ENCODE measurements around the gene SDR42E2. TPM values are rescaled to one million over a fixed set of nuclear protein-coding genes. Genes with fewer than 3 reads are reported as not detected.

SDR42E2 gene
- total and polyA plus RNA-seq, 4 donors, result 0.07 TPM; not detected in 3

- H3K36me3 ChIP-seq (ENCODE audit: control insufficient read depth in 4 of 4, insufficient read depth in 3 of 4, low read depth in 1 of 4, low read length in 3 of 4), result no peaks in the 10 kb centered on the region
- H3K9ac ChIP-seq (ENCODE audit: low read depth in 1 of 2, low read length in 2 of 2), result peak overlapping the region; percentile 90 to 91
- H3K27ac ChIP-seq (ENCODE audit: low read depth in 1 of 2, low read length in 2 of 2), result peak overlapping the region; percentile 97 to 99
- H3K4me1 ChIP-seq (ENCODE audit: control insufficient read depth in 4 of 4, insufficient read depth in 4 of 4, low read length in 3 of 4), result peaks cover 2 to 43% (median 32%) of the 10 kb centered on the region in 4 donors
- 16% methylated on average over 9 of the region's 9 CpGs for WGBS
- peak overlapping the region; percentile 41 to 63 (median 42) for H3K4me3 ChIP-seq (ENCODE audit: low read depth in 1 of 3, low read length in 3 of 3)
- H3K27me3 ChIP-seq (ENCODE audit: control insufficient read depth in 4 of 4, insufficient read depth in 4 of 4, low read length in 3 of 4), result no peaks in the 10 kb centered on the region
- H3K9me3 ChIP-seq (ENCODE audit: control insufficient read depth in 4 of 4, low read length in 3 of 4), result no peaks in the 10 kb centered on the region
- TF ChIP-seq YY1 (IDR thresholded peaks at IDR 0.05), result peak; percentile 91
- TF ChIP-seq FOXA2 (IDR thresholded peaks at IDR 0.05), result no peak
- no peak for TF ChIP-seq ATF3 (IDR thresholded peaks at IDR 0.05)
- no peak for TF ChIP-seq EGR1 (IDR thresholded peaks at IDR 0.05; ENCODE audit: low read depth in 2 of 2)
- no peak for TF ChIP-seq TAF1 (conservative IDR thresholded peaks at IDR 0.05)
- TF ChIP-seq HNF4A (conservative IDR thresholded peaks at IDR 0.05), result no peak
- no peak for DNase-seq (ENCODE audit: low spot score)
These were observed 29.4 kb downstream of the SDR42E2 start for GRCh38 chr16:22191532-22192260.

GRCh38 chr16:22192261-22193062 lies 30.2 kb downstream of the SDR42E2 start:
- DNase-seq (ENCODE audit: low spot score), result peak; percentile 66
- peak overlapping the region; percentile 90 to 91 for H3K9ac ChIP-seq (ENCODE audit: low read depth in 1 of 2, low read length in 2 of 2)
- TF ChIP-seq NR2F2 (IDR thresholded peaks at IDR 0.05) (no peak), TAF1 (conservative IDR thresholded peaks at IDR 0.05) (peak; percentile 60), HNF4G (IDR thresholded peaks at IDR 0.05) (peak; percentile 5), REST (IDR thresholded peaks at IDR 0.05) (peak; percentile 83), YY1 (IDR thresholded peaks at IDR 0.05) (no peak), SP1 (IDR thresholded peaks at IDR 0.05) (peak; percentile 92), ATF3 (IDR thresholded peaks at IDR 0.05) (no peak), CTCF (IDR thresholded peaks at IDR 0.05; ENCODE audit: low read depth, low read length, missing input control) (no peak), RXRA (IDR thresholded peaks at IDR 0.05) (peak; percentile 49 to 58), MAX (IDR thresholded peaks at IDR 0.05) (peak; percentile 77), HNF4A (conservative IDR thresholded peaks at IDR 0.05) (peak; percentile 67 to 68), FOXA2 (IDR thresholded peaks at IDR 0.05) (no peak), JUND (IDR thresholded peaks at IDR 0.05) (no peak), EGR1 (IDR thresholded peaks at IDR 0.05; ENCODE audit: low read depth in 2 of 2) (no peak), RAD21 (IDR thresholded peaks at IDR 0.05) (no peak), FOXA1 (IDR thresholded peaks at IDR 0.05) (no peak), GABPA (IDR thresholded peaks at IDR 0.05 in 1 of 2, conservative IDR thresholded peaks at IDR 0.05 in 1 of 2) (peak in 1 of 2 donors; percentile 31), ZBTB33 (IDR thresholded peaks at IDR 0.05) (peak; percentile 16)
- 17% methylated on average over 16 of the region's 16 CpGs for WGBS
- peak overlapping the region; percentile 97 to 99 for H3K27ac ChIP-seq (ENCODE audit: low read depth in 1 of 2, low read length in 2 of 2)
- peaks cover 2 to 43% (median 32%) of the 10 kb centered on the region in 4 donors for H3K4me1 ChIP-seq (ENCODE audit: control insufficient read depth in 4 of 4, insufficient read depth in 4 of 4, low read length in 3 of 4)
- peak overlapping the region; percentile 3 to 42 (median 31) for H3K4me3 ChIP-seq (ENCODE audit: low read depth in 1 of 3, low read length in 3 of 3)
- H3K36me3 ChIP-seq (ENCODE audit: control insufficient read depth in 4 of 4, insufficient read depth in 3 of 4, low read depth in 1 of 4, low read length in 3 of 4), result no peaks in the 10 kb centered on the region
- no peaks in the 10 kb centered on the region for H3K9me3 ChIP-seq (ENCODE audit: control insufficient read depth in 4 of 4, low read length in 3 of 4)
- no peaks in the 10 kb centered on the region for H3K27me3 ChIP-seq (ENCODE audit: control insufficient read depth in 4 of 4, insufficient read depth in 4 of 4, low read length in 3 of 4)
